ENCODE results near the gene ERC1. TPM values are rescaled to one million over a fixed set of nuclear protein-coding genes. Genes with fewer than 3 reads are reported as not detected.

ERC1 gene
- total and polyA plus RNA-seq, 2 donors (not counting 1 experiment from before 2014, with no cell fraction given): 19.7 to 34.5 TPM

- Histone ChIP-seq H3K9me3 (ENCODE audit: control insufficient read depth, insufficient read depth, low read depth, low read length) (no peaks in the 10 kb centered on the region), H3K4me3 (replicated peaks in 1 of 4; ENCODE audit: control extremely low read depth in 1 of 4, insufficient read depth in 1 of 4, low read depth in 3 of 4, low read length in 4 of 4) (no peak overlapping the region), H3K4me1 (ENCODE audit: control insufficient read depth, extremely low read depth, insufficient read depth, low read length) (no peaks in the 10 kb centered on the region), H3K4me2 (ENCODE audit: extremely low read depth, insufficient read depth, low read length) (no peak overlapping the region), H3K9ac (ENCODE audit: insufficient read depth, low read length) (no peak overlapping the region), H2AFZ (ENCODE audit: low read length) (no peak overlapping the region), H3K27me3 (ENCODE audit: control insufficient read depth, insufficient read depth, low read length) (no peaks in the 10 kb centered on the region), H4K20me1 (ENCODE audit: control insufficient read depth, extremely low read depth, insufficient read depth, low read length) (no peaks in the 10 kb centered on the region), H3K79me2 (ENCODE audit: control insufficient read depth, insufficient read depth, low read length) (peaks cover 4% of the 10 kb centered on the region), H3K27ac (ENCODE audit: insufficient read depth, low read length) (no peak overlapping the region), H3K36me3 (ENCODE audit: control insufficient read depth, insufficient read depth, low read length) (no peaks in the 10 kb centered on the region)
- no peak for TF ChIP-seq EZH2 (IDR thresholded peaks at IDR 0.05; ENCODE audit: low read length, missing control alignments)
- no peak for TF ChIP-seq CTCF (conservative IDR thresholded peaks at IDR 0.05 in 1 of 2, IDR thresholded peaks at IDR 0.05 in 1 of 2; ENCODE audit: low read depth in 1 of 2, low read length in 2 of 2)
- no peak for DNase-seq (ENCODE audit: low read depth in 2 of 2)
Observed at GRCh38 chr12:1054117-1054870, 63.3 kb downstream of the ERC1 start.

- DNase-seq (ENCODE audit: low read depth in 2 of 2): no peak
- Histone ChIP-seq H3K4me1 (ENCODE audit: control insufficient read depth, extremely low read depth, insufficient read depth, low read length) (no peaks in the 10 kb centered on the region), H3K4me3 (replicated peaks in 1 of 4; ENCODE audit: control extremely low read depth in 1 of 4, insufficient read depth in 1 of 4, low read depth in 3 of 4, low read length in 4 of 4) (no peak overlapping the region), H3K27me3 (ENCODE audit: control insufficient read depth, insufficient read depth, low read length) (no peaks in the 10 kb centered on the region), H4K20me1 (ENCODE audit: control insufficient read depth, extremely low read depth, insufficient read depth, low read length) (no peaks in the 10 kb centered on the region), H3K36me3 (ENCODE audit: control insufficient read depth, insufficient read depth, low read length) (no peaks in the 10 kb centered on the region), H2AFZ (ENCODE audit: low read length) (no peak overlapping the region), H3K4me2 (ENCODE audit: extremely low read depth, insufficient read depth, low read length) (no peak overlapping the region), H3K9me3 (ENCODE audit: control insufficient read depth, insufficient read depth, low read depth, low read length) (no peaks in the 10 kb centered on the region), H3K79me2 (ENCODE audit: control insufficient read depth, insufficient read depth, low read length) (peaks cover 7% of the 10 kb centered on the region), H3K27ac (ENCODE audit: insufficient read depth, low read length) (no peak overlapping the region), H3K9ac (ENCODE audit: insufficient read depth, low read length) (no peak overlapping the region)
- TF ChIP-seq EZH2 (IDR thresholded peaks at IDR 0.05; ENCODE audit: low read length, missing control alignments): no peak
- TF ChIP-seq CTCF (conservative IDR thresholded peaks at IDR 0.05 in 1 of 2, IDR thresholded peaks at IDR 0.05 in 1 of 2; ENCODE audit: low read depth in 1 of 2, low read length in 2 of 2): no peak
Observed at GRCh38 chr12:1056390-1056789, 65.4 kb downstream of the ERC1 start.

GRCh38 chr12:1058423-1058822, 67.4 kb downstream of the ERC1 start:
- H3K27ac ChIP-seq (ENCODE audit: insufficient read depth, low read length): no peak overlapping the region
- H3K27me3 ChIP-seq (ENCODE audit: control insufficient read depth, insufficient read depth, low read length): no peaks in the 10 kb centered on the region
- no peaks in the 10 kb centered on the region for H3K36me3 ChIP-seq (ENCODE audit: control insufficient read depth, insufficient read depth, low read length)
- no peaks in the 10 kb centered on the region for H3K4me1 ChIP-seq (ENCODE audit: control insufficient read depth, extremely low read depth, insufficient read depth, low read length)
- TF ChIP-seq EZH2 (IDR thresholded peaks at IDR 0.05; ENCODE audit: low read length, missing control alignments) (no peak), CTCF (conservative IDR thresholded peaks at IDR 0.05 in 1 of 2, IDR thresholded peaks at IDR 0.05 in 1 of 2; ENCODE audit: low read depth in 1 of 2, low read length in 2 of 2) (no peak)
- no peak overlapping the region for H3K4me2 ChIP-seq (ENCODE audit: extremely low read depth, insufficient read depth, low read length)
- no peak overlapping the region for H3K9ac ChIP-seq (ENCODE audit: insufficient read depth, low read length)
- no peak for DNase-seq (ENCODE audit: low read depth in 2 of 2)
- no peak overlapping the region for H2AFZ ChIP-seq (ENCODE audit: low read length)
- no peaks in the 10 kb centered on the region for H3K9me3 ChIP-seq (ENCODE audit: control insufficient read depth, insufficient read depth, low read depth, low read length)
- no peak overlapping the region for H3K4me3 ChIP-seq (replicated peaks in 1 of 4; ENCODE audit: control extremely low read depth in 1 of 4, insufficient read depth in 1 of 4, low read depth in 3 of 4, low read length in 4 of 4)
- H4K20me1 ChIP-seq (ENCODE audit: control insufficient read depth, extremely low read depth, insufficient read depth, low read length): no peaks in the 10 kb centered on the region
- peaks cover 7% of the 10 kb centered on the region for H3K79me2 ChIP-seq (ENCODE audit: control insufficient read depth, insufficient read depth, low read length)
